A549 (cell line): ENCODE results near the gene CAMKMT. TPM values are rescaled to one million over a fixed set of nuclear protein-coding genes. Genes with fewer than 3 reads are reported as not detected.

Experiments used
- ATAC-seq, 2 experiments: fragments of 200-7000 bp in 1 of 2; fragments of >200 bp in 1 of 2; cut with Nextera tagmentation in 1 of 2; cut with Tn5 transposase in 1 of 2; 3 replicates each; pipeline versions ENCODE4 v1.8.0 to v1.9.1; 2018 to 2020; ENCODE audit warnings: mild to moderate bottlenecking in 1 of 2, moderate library complexity in 1 of 2
- CTCF ChIA-PET: fragments of 300-600 bp; sonication (Branson Sonifier 250); formaldehyde crosslinking; extraction: SDS; loops from one replicate; lab custom pipeline; 2021; ENCODE audit warnings: antibody characterized with exemption, inconsistent platforms; lab: Yijun Ruan, JAX
- POLR2A ChIA-PET: fragments of 350-600 bp; formaldehyde crosslinking; extraction: SDS; loops from one replicate; lab custom pipeline; 2021; ENCODE audit warnings: antibody characterized with exemption, inconsistent platforms; lab: Yijun Ruan, JAX
- DNase-seq, 2 experiments: peaks; one replicate each; pipeline versions ENCODE4 v3.0.0 to v3.0.0-alpha.2; 2011 to 2016; ENCODE audit warnings: low read depth in 1 of 2, low spot score in 1 of 2
- FAIRE-seq: peaks from 2 replicates; lab custom pipeline; 2011; peaks lifted over from hg19 to GRCh38; lab: Jason Lieb, UNC
- H3K27ac ChIP-seq, 2 experiments: fragments of >200 bp; sonication (Bioruptor Twin); formaldehyde crosslinking; 3 replicates each; pipeline ENCODE4 v1.5.1; 2016 to 2017
- H3K4me1 ChIP-seq: fragments of >200 bp; sonication (Bioruptor Twin); formaldehyde crosslinking; 3 replicates; pipeline ENCODE4 v1.6.1; 2016
- H3K4me2 ChIP-seq: fragments of >200 bp; sonication (Bioruptor Twin); formaldehyde crosslinking; 3 replicates; pipeline ENCODE4 v1.6.1; 2016
- H3K4me3 ChIP-seq: fragments of >200 bp; sonication (Bioruptor Twin); formaldehyde crosslinking; 3 replicates; pipeline ENCODE4 v1.5.1; 2016
- H3K9me3 ChIP-seq: fragments of >200 bp; sonication (Bioruptor Twin); formaldehyde crosslinking; 3 replicates; pipeline ENCODE4 v1.6.1; 2016
- BCL3 ChIP-seq: fragments of >200 bp; sonication (Bioruptor Twin); formaldehyde crosslinking; IDR thresholded peaks from 3 replicates; pipeline ENCODE4 v1.6.1; 2016
- BHLHE40 ChIP-seq: IDR thresholded peaks from 2 replicates; pipeline ENCODE4 v1.6.1; 2012; ENCODE audit warnings: low read depth, low read length, inconsistent platforms
- CEBPB ChIP-seq, 2 experiments: fragments of >200 bp in 1 of 2; sonication (Bioruptor Twin) in 1 of 2; formaldehyde crosslinking in 1 of 2; IDR thresholded peaks; 2 replicates each; pipeline ENCODE4 v1.6.1; 2012 to 2016
- CHD2 ChIP-seq: fragments of 150-350 bp; IDR thresholded peaks from 2 replicates; pipeline ENCODE4 v1.6.1; 2014; ENCODE audit warnings: low read length; ENCODE audit not compliant: partially characterized antibody
- CHD4 ChIP-seq: fragments of 200-600 bp; sonication (generic); IDR thresholded peaks from 2 replicates; pipeline ENCODE4 v1.6.1; 2016; ENCODE audit warnings: antibody characterized with exemption, mild to moderate bottlenecking, borderline replicate concordance
- CTCF ChIP-seq: fragments of >200 bp; sonication (Bioruptor Twin); formaldehyde crosslinking; IDR thresholded peaks from 3 replicates; pipeline ENCODE4 v1.5.1; 2016
- EP300 ChIP-seq, 2 experiments: fragments of >200 bp; sonication (Bioruptor Twin); formaldehyde crosslinking; IDR thresholded peaks; 2 replicates in 1 of 2; 3 replicates in 1 of 2; pipeline ENCODE4 v1.6.1; 2016 to 2017
- ESRRA ChIP-seq: fragments of 150-350 bp; IDR thresholded peaks from 2 replicates; pipeline ENCODE4 v1.6.1; 2014; ENCODE audit warnings: mild to moderate bottlenecking, low read length, borderline replicate concordance
- FOSL2 ChIP-seq, 2 experiments: fragments of 450-650 bp in 1 of 2; fragments of >200 bp in 1 of 2; sonication (Bioruptor Twin) in 1 of 2; formaldehyde crosslinking; IDR thresholded peaks; 2 replicates each; pipeline versions ENCODE4 v1.5.0 to v1.6.1; 2016 to 2020; ENCODE audit warnings: mild to moderate bottlenecking in 1 of 2, moderate library complexity in 1 of 2
- FOXS1 ChIP-seq: fragments of 250-450 bp; sonication (Bioruptor Pico); IDR thresholded peaks from 2 replicates; pipeline ENCODE4 v1.5.0; 2020; ENCODE audit warnings: mild to moderate bottlenecking, moderate library complexity
- HDAC2 ChIP-seq: fragments of 200-600 bp; sonication (generic); IDR thresholded peaks from 2 replicates; pipeline ENCODE4 v1.6.1; 2016
- HES2 ChIP-seq: fragments of >200 bp; sonication (Bioruptor Twin); formaldehyde crosslinking; IDR thresholded peaks from 2 replicates; pipeline ENCODE4 v1.6.1; 2016
- HOXB5 ChIP-seq: fragments of 250-450 bp; sonication (Bioruptor Pico); IDR thresholded peaks from 2 replicates; pipeline ENCODE4 v1.5.0; 2020; ENCODE audit warnings: mild to moderate bottlenecking, moderate library complexity
- KDM1A ChIP-seq: fragments of 200-600 bp; sonication (generic); IDR thresholded peaks from 2 replicates; pipeline ENCODE4 v1.6.1; 2016; ENCODE audit warnings: low read depth, mild to moderate bottlenecking
- KDM5A ChIP-seq: fragments of 200-600 bp; sonication (generic); IDR thresholded peaks from 2 replicates; pipeline ENCODE4 v1.6.1; 2016; ENCODE audit warnings: antibody characterized with exemption, mild to moderate bottlenecking
- MAZ ChIP-seq: fragments of 150-350 bp; IDR thresholded peaks from 2 replicates; pipeline ENCODE4 v1.6.1; 2014; ENCODE audit warnings: antibody characterized with exemption, low read depth, low read length, borderline replicate concordance
- NPAS2 ChIP-seq: fragments of 250-450 bp; sonication (Bioruptor Pico); IDR thresholded peaks from 2 replicates; pipeline ENCODE4 v1.8.0; 2022; ENCODE audit warnings: mild to moderate bottlenecking, moderate library complexity, borderline replicate concordance
- PHF8 ChIP-seq: fragments of 200-600 bp; sonication (generic); IDR thresholded peaks from 2 replicates; pipeline ENCODE4 v1.6.1; 2016; ENCODE audit warnings: low read depth, mild to moderate bottlenecking, antibody characterized with exemption, moderate library complexity, borderline replicate concordance
- POLR2A ChIP-seq: IDR thresholded peaks from 2 replicates; pipeline ENCODE4 v1.6.1; 2012; ENCODE audit warnings: mild to moderate bottlenecking, low read length
- RAD21 ChIP-seq, 2 experiments: fragments of >200 bp in 1 of 2; sonication (Bioruptor Twin) in 1 of 2; formaldehyde crosslinking in 1 of 2; IDR thresholded peaks in 1 of 2; conservative IDR thresholded peaks in 1 of 2; 2 replicates in 1 of 2; 3 replicates in 1 of 2; pipeline ENCODE4 v1.6.1; 2012 to 2018; ENCODE audit warnings: inconsistent platforms in 1 of 2
- RCOR1 ChIP-seq: fragments of 150-350 bp; IDR thresholded peaks from 2 replicates; pipeline ENCODE4 v1.6.1; 2014; ENCODE audit warnings: antibody characterized with exemption, low read length, low read depth
- REST ChIP-seq: fragments of 200-600 bp; sonication (generic); IDR thresholded peaks from 2 replicates; pipeline ENCODE4 v1.6.1; 2016; ENCODE audit warnings: antibody characterized with exemption, mild to moderate bottlenecking, moderate library complexity
- RFX5 ChIP-seq: fragments of 450-650 bp; IDR thresholded peaks from 2 replicates; pipeline ENCODE4 v1.7.1; 2014; ENCODE audit warnings: antibody characterized with exemption, mild to moderate bottlenecking, moderate library complexity
- RNF2 ChIP-seq: fragments of 200-600 bp; sonication (generic); IDR thresholded peaks from 2 replicates; pipeline ENCODE4 v1.6.1; 2016; ENCODE audit warnings: low read depth, mild to moderate bottlenecking, antibody characterized with exemption, moderate library complexity, borderline replicate concordance
- SMC3 ChIP-seq: fragments of >200 bp; sonication (Bioruptor Twin); formaldehyde crosslinking; IDR thresholded peaks from 3 replicates; pipeline ENCODE4 v1.6.1; 2018; ENCODE audit warnings: inconsistent platforms
- TFCP2L1 ChIP-seq: fragments of 250-450 bp; sonication (Bioruptor Pico); IDR thresholded peaks from 2 replicates; pipeline ENCODE4 v1.5.0; 2021; ENCODE audit warnings: mild to moderate bottlenecking
- TP53 ChIP-seq: fragments of 250-450 bp; sonication (Bioruptor Pico); IDR thresholded peaks from 2 replicates; pipeline ENCODE4 v1.5.0; 2021; ENCODE audit warnings: mild to moderate bottlenecking, moderate library complexity
- ZC3H11A ChIP-seq: fragments of 450-650 bp; IDR thresholded peaks from 2 replicates; pipeline ENCODE4 v1.6.1; 2014; ENCODE audit warnings: antibody characterized with exemption, mild to moderate bottlenecking
- ZFP36 ChIP-seq: fragments of 450-650 bp; IDR thresholded peaks from 2 replicates; pipeline ENCODE4 v1.6.1; 2014; ENCODE audit warnings: borderline replicate concordance; ENCODE audit not compliant: partially characterized antibody
- ZNF302 ChIP-seq: fragments of 250-450 bp; sonication (Bioruptor Pico); IDR thresholded peaks from 2 replicates; pipeline ENCODE4 v1.9.0; 2021; ENCODE audit warnings: inconsistent platforms, mild to moderate bottlenecking, moderate library complexity
- ZSCAN20 ChIP-seq: fragments of 250-450 bp; sonication (Bioruptor Pico); IDR thresholded peaks from 2 replicates; pipeline ENCODE4 v1.8.0; 2022; ENCODE audit warnings: mild to moderate bottlenecking, moderate library complexity
- WGBS: methylation state at CpG from one replicate; pipeline ENCODE4 v1.1.6; 2017; ENCODE audit errors: missing lambda C conversion rate; 5-methylcytosine and 5-hydroxymethylcytosine counted together
- polyA plus RNA-seq, 4 experiments: library from polyadenylated mRNA; depleted of rRNA in 3 of 4; stranded (reverse); fragments of >200 nt; fragmentation: RNase III in 1 of 4; extraction: RNeasy Plus Mini Kit Qiagen cat#74134 plus additional on column Dnase treatment in 1 of 4; gene quantifications; 2 replicates in 3 of 4; 3 replicates in 1 of 4; pipeline ENCODE4 v1.2.3, GENCODE V29; 2011 to 2017

CAMKMT gene
- polyA plus RNA-seq, 2 of the 4 experiments (the other 2 are of a cell fraction): 6.5 to 15.7 TPM

GRCh38 chr2:44716131-44716530 is 354.4 kb downstream of the CAMKMT start:
- ChIA-PET POLR2A (no interaction called here), CTCF (interaction anchor here (1.2 to 2.6 kb wide), 5 partner anchors 21 to 240 kb away, joined by 3 to 19 read pairs (median 4); no protein-coding TSS in a partner anchor)
- Histone ChIP-seq H3K9me3 (no peaks in the 10 kb centered on the region), H3K4me3 (no peak overlapping the region), H3K4me2 (no peak overlapping the region), H3K27ac (no peak overlapping the region), H3K4me1 (no peaks in the 10 kb centered on the region)
- DNase-seq: no peak
- no peak for FAIRE-seq
- ATAC-seq: no peak
- WGBS: 91% methylated on average over 3 of the region's 3 CpGs
- TF ChIP-seq MAZ (no peak), TP53 (CRISPR knock-in tag) (no peak), ZNF302 (CRISPR knock-in tag) (no peak), ESRRA (no peak), KDM1A (no peak), NPAS2 (CRISPR knock-in tag) (no peak), HES2 (no peak), ZC3H11A (no peak), FOSL2 (IDR thresholded peaks at IDR 0.05) (no peak), FOSL2 (CRISPR knock-in tag; IDR thresholded peaks at IDR 0.05) (no peak), HOXB5 (CRISPR knock-in tag) (no peak), ZSCAN20 (CRISPR knock-in tag) (no peak), SMC3 (no peak), RCOR1 (no peak), FOXS1 (no peak), CEBPB (IDR thresholded peaks at IDR 0.05) (no peak)

GRCh38 chr2:44718431-44718830 is 356.7 kb downstream of the CAMKMT start:
- Histone ChIP-seq H3K27ac (no peak overlapping the region), H3K4me3 (no peak overlapping the region), H3K4me1 (no peaks in the 10 kb centered on the region), H3K4me2 (no peak overlapping the region), H3K9me3 (no peaks in the 10 kb centered on the region)
- DNase-seq (no peak), ATAC-seq (no peak), FAIRE-seq (no peak)
- TF ChIP-seq EP300 (IDR thresholded peaks at IDR 0.05): no peak
- no peak for TF ChIP-seq CHD2
- TF ChIP-seq ESRRA: no peak
- TF ChIP-seq CHD4: no peak
- TF ChIP-seq ZSCAN20 (CRISPR knock-in tag): no peak
- TF ChIP-seq REST: no peak
- no peak for TF ChIP-seq POLR2A
- TF ChIP-seq ZC3H11A: no peak
- 79% methylated on average over 3 of the region's 3 CpGs for WGBS
- ChIA-PET CTCF (interaction anchor here (1.5 to 1.6 kb wide), 2 partner anchors 239 to 328 kb away, joined by 6 to 7 read pairs; no protein-coding TSS in a partner anchor), POLR2A (no interaction called here)

GRCh38 chr2:44719562-44719961 is 357.8 kb downstream of the CAMKMT start:
- ChIA-PET POLR2A (no interaction called here), CTCF (interaction anchor here (1.2 kb wide), 1 partner anchor 675 kb away, joined by 3 read pairs; no protein-coding TSS in a partner anchor)
- no peaks in the 10 kb centered on the region for H3K9me3 ChIP-seq
- no peak for FAIRE-seq
- H3K4me3 ChIP-seq: no peak overlapping the region
- 96% methylated on average over 2 of the region's 2 CpGs for WGBS
- no peak for DNase-seq
- H3K27ac ChIP-seq: no peak overlapping the region
- no peaks in the 10 kb centered on the region for H3K4me1 ChIP-seq
- no peak for ATAC-seq
- H3K4me2 ChIP-seq: no peak overlapping the region
- TF ChIP-seq HDAC2 (no peak), HOXB5 (CRISPR knock-in tag) (no peak), ZFP36 (no peak), BCL3 (no peak), RAD21 (conservative IDR thresholded peaks at IDR 0.05 in 1 of 2, IDR thresholded peaks at IDR 0.05 in 1 of 2) (no peak), RFX5 (no peak), KDM5A (no peak), CTCF (no peak), TFCP2L1 (CRISPR knock-in tag) (no peak), PHF8 (no peak), BHLHE40 (no peak), RNF2 (no peak)
